ENCODE data around the gene GPR150.

The GPR150 gene

GRCh38 chr5:95652849-95653248 lies 33.0 kb downstream of the GPR150 start:
- H3K9me3 Mint-ChIP-seq, result no peaks in the 10 kb centered on the region
- no peaks in the 10 kb centered on the region for H3K27me3 Mint-ChIP-seq (ENCODE audit: low read depth)
- H3K36me3 Mint-ChIP-seq (ENCODE audit: low read depth), result no peaks in the 10 kb centered on the region
- H3K4me3 Mint-ChIP-seq, result no peak overlapping the region
- no peak overlapping the region for H3K27ac Mint-ChIP-seq
- H3K4me1 Mint-ChIP-seq (ENCODE audit: low read depth), result peaks cover 2% of the 10 kb centered on the region

- Mint-ChIP-seq H3K36me3 (ENCODE audit: low read depth) (no peaks in the 10 kb centered on the region), H3K4me1 (ENCODE audit: low read depth) (no peaks in the 10 kb centered on the region), H3K9me3 (no peaks in the 10 kb centered on the region), H3K4me3 (no peak overlapping the region), H3K27me3 (ENCODE audit: low read depth) (no peaks in the 10 kb centered on the region), H3K27ac (no peak overlapping the region)
Measured at GRCh38 chr5:95654196-95654595, 34.3 kb downstream of the GPR150 start.

GRCh38 chr5:95655575-95655974 lies 35.7 kb downstream of the GPR150 start:
- Mint-ChIP-seq H3K9me3 (no peaks in the 10 kb centered on the region), H3K27ac (no peak overlapping the region)

GRCh38 chr5:95660060-95660459 lies 40.2 kb downstream of the GPR150 start:
- Mint-ChIP-seq H3K4me1 (ENCODE audit: low read depth) (no peaks in the 10 kb centered on the region), H3K27me3 (ENCODE audit: low read depth) (peaks cover 5% of the 10 kb centered on the region), H3K36me3 (ENCODE audit: low read depth) (no peaks in the 10 kb centered on the region), H3K4me3 (no peak overlapping the region), H3K9me3 (no peaks in the 10 kb centered on the region), H3K27ac (no peak overlapping the region)

More at GRCh38 chr5:95655575-95655974, 35.7 kb downstream of the GPR150 start:
- Mint-ChIP-seq H3K4me1 (ENCODE audit: low read depth) (no peaks in the 10 kb centered on the region), H3K4me3 (no peak overlapping the region), H3K36me3 (ENCODE audit: low read depth) (no peaks in the 10 kb centered on the region), H3K27me3 (ENCODE audit: low read depth) (no peaks in the 10 kb centered on the region)

GRCh38 chr5:95662946-95663345 lies 43.1 kb downstream of the GPR150 start:
- Mint-ChIP-seq H3K4me1 (ENCODE audit: low read depth) (no peaks in the 10 kb centered on the region), H3K4me3 (no peak overlapping the region), H3K27me3 (ENCODE audit: low read depth) (peaks cover 9% of the 10 kb centered on the region), H3K27ac (no peak overlapping the region), H3K36me3 (ENCODE audit: low read depth) (no peaks in the 10 kb centered on the region), H3K9me3 (no peaks in the 10 kb centered on the region)

- no peaks in the 10 kb centered on the region for H3K4me1 Mint-ChIP-seq (ENCODE audit: low read depth)
- no peak overlapping the region for H3K4me3 Mint-ChIP-seq
- no peaks in the 10 kb centered on the region for H3K36me3 Mint-ChIP-seq (ENCODE audit: low read depth)
- H3K27me3 Mint-ChIP-seq (ENCODE audit: low read depth), result peaks cover 9% of the 10 kb centered on the region
- no peaks in the 10 kb centered on the region for H3K9me3 Mint-ChIP-seq
- no peak overlapping the region for H3K27ac Mint-ChIP-seq
Measured at GRCh38 chr5:95664204-95664786, 44.4 kb downstream of the GPR150 start.

- H3K9me3 Mint-ChIP-seq, result no peaks in the 10 kb centered on the region
- peaks cover 9% of the 10 kb centered on the region for H3K27me3 Mint-ChIP-seq (ENCODE audit: low read depth)
- no peak overlapping the region for H3K4me3 Mint-ChIP-seq
- H3K36me3 Mint-ChIP-seq (ENCODE audit: low read depth), result no peaks in the 10 kb centered on the region
- H3K27ac Mint-ChIP-seq, result no peak overlapping the region
- H3K4me1 Mint-ChIP-seq (ENCODE audit: low read depth), result no peaks in the 10 kb centered on the region
Measured at GRCh38 chr5:95667061-95667618, 47.3 kb downstream of the GPR150 start.

- Mint-ChIP-seq H3K36me3 (ENCODE audit: low read depth) (no peaks in the 10 kb centered on the region), H3K4me1 (ENCODE audit: low read depth) (no peaks in the 10 kb centered on the region), H3K27me3 (ENCODE audit: low read depth) (peaks cover 4% of the 10 kb centered on the region), H3K4me3 (no peak overlapping the region), H3K27ac (no peak overlapping the region), H3K9me3 (no peaks in the 10 kb centered on the region)
Measured at GRCh38 chr5:95667678-95668077, 47.8 kb downstream of the GPR150 start.

GRCh38 chr5:95668216-95668615 lies 48.3 kb downstream of the GPR150 start:
- Mint-ChIP-seq H3K9me3 (no peaks in the 10 kb centered on the region), H3K27ac (no peak overlapping the region), H3K36me3 (ENCODE audit: low read depth) (no peaks in the 10 kb centered on the region), H3K4me3 (no peak overlapping the region), H3K4me1 (ENCODE audit: low read depth) (no peaks in the 10 kb centered on the region), H3K27me3 (ENCODE audit: low read depth) (peaks cover 4% of the 10 kb centered on the region)

GRCh38 chr5:95668728-95669127 lies 48.8 kb downstream of the GPR150 start:
- Mint-ChIP-seq H3K27ac (no peak overlapping the region), H3K4me1 (ENCODE audit: low read depth) (no peaks in the 10 kb centered on the region), H3K9me3 (no peaks in the 10 kb centered on the region), H3K4me3 (no peak overlapping the region), H3K27me3 (ENCODE audit: low read depth) (peaks cover 4% of the 10 kb centered on the region), H3K36me3 (ENCODE audit: low read depth) (no peaks in the 10 kb centered on the region)

- H3K4me1 Mint-ChIP-seq (ENCODE audit: low read depth), result no peaks in the 10 kb centered on the region
- no peaks in the 10 kb centered on the region for H3K36me3 Mint-ChIP-seq (ENCODE audit: low read depth)
- H3K27ac Mint-ChIP-seq, result no peak overlapping the region
- H3K9me3 Mint-ChIP-seq, result no peaks in the 10 kb centered on the region
- H3K4me3 Mint-ChIP-seq, result no peak overlapping the region
- peaks cover 4% of the 10 kb centered on the region for H3K27me3 Mint-ChIP-seq (ENCODE audit: low read depth)
Measured at GRCh38 chr5:95669540-95669939, 49.7 kb downstream of the GPR150 start.

GRCh38 chr5:95669985-95670384 lies 50.1 kb downstream of the GPR150 start:
- Mint-ChIP-seq H3K27me3 (ENCODE audit: low read depth) (peaks cover 4% of the 10 kb centered on the region), H3K36me3 (ENCODE audit: low read depth) (no peaks in the 10 kb centered on the region), H3K27ac (no peak overlapping the region), H3K4me3 (no peak overlapping the region), H3K9me3 (no peaks in the 10 kb centered on the region), H3K4me1 (ENCODE audit: low read depth) (no peaks in the 10 kb centered on the region)

GRCh38 chr5:95670568-95670967 lies 50.7 kb downstream of the GPR150 start:
- H3K36me3 Mint-ChIP-seq (ENCODE audit: low read depth), result no peaks in the 10 kb centered on the region
- no peaks in the 10 kb centered on the region for H3K9me3 Mint-ChIP-seq
- H3K4me1 Mint-ChIP-seq (ENCODE audit: low read depth), result no peaks in the 10 kb centered on the region
- no peak overlapping the region for H3K4me3 Mint-ChIP-seq
- H3K27me3 Mint-ChIP-seq (ENCODE audit: low read depth), result peaks cover 3% of the 10 kb centered on the region
- no peak overlapping the region for H3K27ac Mint-ChIP-seq

All from T-helper 1 cell treated with Interleukin-12 subunit alpha and Interleukin-12 subunit beta and Interleukin-4 antibody, amounts not matched to agents 30 μg/mL and 1 μg/mL, for 36 hours (primary cell).